Measurements from ENCODE around the gene BACH1. TPM values are rescaled to one million over a fixed set of nuclear protein-coding genes. Genes with fewer than 3 reads are reported as not detected.

Gene BACH1
- total and polyA plus RNA-seq, 4 donors = 9.2 to 106 (median 54.2) TPM

DNA sequence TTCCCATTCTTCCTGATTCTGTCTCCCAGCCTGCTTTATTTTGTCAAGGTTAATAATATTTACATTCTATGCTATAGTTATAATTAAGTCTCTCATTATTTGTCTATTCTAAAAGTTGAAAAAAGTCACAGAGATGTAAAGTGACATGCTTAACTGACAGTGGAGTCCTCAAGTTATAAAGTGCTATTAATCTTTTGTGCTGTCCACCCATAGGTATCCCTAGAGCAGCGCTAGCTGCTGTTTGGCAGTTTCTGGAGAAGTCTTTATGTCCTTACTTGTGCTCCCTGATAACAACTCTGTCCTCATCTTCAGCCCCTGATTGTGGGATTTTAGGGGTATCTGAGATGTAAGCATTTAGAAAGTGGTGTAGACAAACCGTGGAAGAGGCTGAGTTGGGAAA, 13.1 kb downstream of the BACH1 start:
- Histone ChIP-seq H3K9ac (ENCODE audit: insufficient read depth in 1 of 2, low read length in 2 of 2) (no peak overlapping the region), H3K4me1 (ENCODE audit: control insufficient read depth in 5 of 5, insufficient read depth in 5 of 5, low read length in 5 of 5) (peaks cover 4 to 18% (median 10%) of the 10 kb centered on the region in 5 donors), H3K36me3 (ENCODE audit: control insufficient read depth in 4 of 4, insufficient read depth in 4 of 4, low read length in 4 of 4) (peaks cover 0 to 6% (median 2%) of the 10 kb centered on the region in 4 donors), H3K4me3 (no peak overlapping the region), H3K27ac (ENCODE audit: low read depth in 1 of 2, low read length in 1 of 2) (no peak overlapping the region), H3K27me3 (ENCODE audit: control insufficient read depth in 3 of 3, insufficient read depth in 3 of 3, low read length in 2 of 3) (no peaks in the 10 kb centered on the region), H3K9me3 (ENCODE audit: control insufficient read depth in 4 of 4, insufficient read depth in 3 of 4, low read length in 3 of 4) (no peaks in the 10 kb centered on the region)
- 96 to 98% methylated on average over 2 of the region's 2 CpGs for WGBS, 2 donors
- DNase-seq (no peak), ATAC-seq (ENCODE audit: insufficient read depth, low FRiP score) (no peak)
- TF ChIP-seq, protein P1, sequence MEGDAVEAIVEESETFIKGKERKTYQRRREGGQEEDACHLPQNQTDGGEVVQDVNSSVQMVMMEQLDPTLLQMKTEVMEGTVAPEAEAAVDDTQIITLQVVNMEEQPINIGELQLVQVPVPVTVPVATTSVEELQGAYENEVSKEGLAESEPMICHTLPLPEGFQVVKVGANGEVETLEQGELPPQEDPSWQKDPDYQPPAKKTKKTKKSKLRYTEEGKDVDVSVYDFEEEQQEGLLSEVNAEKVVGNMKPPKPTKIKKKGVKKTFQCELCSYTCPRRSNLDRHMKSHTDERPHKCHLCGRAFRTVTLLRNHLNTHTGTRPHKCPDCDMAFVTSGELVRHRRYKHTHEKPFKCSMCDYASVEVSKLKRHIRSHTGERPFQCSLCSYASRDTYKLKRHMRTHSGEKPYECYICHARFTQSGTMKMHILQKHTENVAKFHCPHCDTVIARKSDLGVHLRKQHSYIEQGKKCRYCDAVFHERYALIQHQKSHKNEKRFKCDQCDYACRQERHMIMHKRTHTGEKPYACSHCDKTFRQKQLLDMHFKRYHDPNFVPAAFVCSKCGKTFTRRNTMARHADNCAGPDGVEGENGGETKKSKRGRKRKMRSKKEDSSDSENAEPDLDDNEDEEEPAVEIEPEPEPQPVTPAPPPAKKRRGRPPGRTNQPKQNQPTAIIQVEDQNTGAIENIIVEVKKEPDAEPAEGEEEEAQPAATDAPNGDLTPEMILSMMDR (IDR thresholded peaks at IDR 0.05; ENCODE audit: control extremely low read depth, extremely low read depth) = no peak

DNA sequence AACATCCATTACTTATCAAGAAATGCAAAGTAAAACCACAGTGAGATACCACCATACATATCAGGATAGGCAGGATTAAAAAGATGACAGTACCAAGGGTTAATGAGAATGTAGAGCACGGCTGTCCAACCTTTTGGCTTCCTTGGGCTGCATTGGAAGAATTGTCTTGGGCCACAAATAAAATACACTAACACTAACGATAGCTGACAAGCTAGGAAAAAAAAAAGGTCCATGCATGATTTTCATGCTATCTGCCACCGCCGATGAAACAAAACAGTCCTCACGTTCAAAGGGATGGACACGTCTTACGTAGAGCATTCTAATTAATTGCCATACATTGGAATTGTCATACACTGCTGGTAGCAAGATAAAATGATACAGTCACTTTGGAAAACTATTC, 14.3 kb downstream of the BACH1 start:
- TF ChIP-seq, protein P1 (IDR thresholded peaks at IDR 0.05; ENCODE audit: control extremely low read depth, extremely low read depth) = no peak
- H3K4me3 ChIP-seq = no peak overlapping the region
- ATAC-seq (ENCODE audit: insufficient read depth, low FRiP score) (no peak), DNase-seq (no peak)
- peaks cover 0 to 6% (median 2%) of the 10 kb centered on the region in 4 donors for H3K36me3 ChIP-seq (ENCODE audit: control insufficient read depth in 4 of 4, insufficient read depth in 4 of 4, low read length in 4 of 4)
- H3K9ac ChIP-seq (ENCODE audit: insufficient read depth in 1 of 2, low read length in 2 of 2) = no peak overlapping the region
- peaks cover 0 to 22% (median 7%) of the 10 kb centered on the region in 5 donors for H3K4me1 ChIP-seq (ENCODE audit: control insufficient read depth in 5 of 5, insufficient read depth in 5 of 5, low read length in 5 of 5)
- H3K27me3 ChIP-seq (ENCODE audit: control insufficient read depth in 3 of 3, insufficient read depth in 3 of 3, low read length in 2 of 3) = no peaks in the 10 kb centered on the region
- H3K9me3 ChIP-seq (ENCODE audit: control insufficient read depth in 4 of 4, insufficient read depth in 3 of 4, low read length in 3 of 4) = no peaks in the 10 kb centered on the region
- no peak overlapping the region for H3K27ac ChIP-seq (ENCODE audit: low read depth in 1 of 2, low read length in 1 of 2)
- 87 to 93% methylated on average over 7 of the region's 7 CpGs for WGBS, 2 donors

DNA sequence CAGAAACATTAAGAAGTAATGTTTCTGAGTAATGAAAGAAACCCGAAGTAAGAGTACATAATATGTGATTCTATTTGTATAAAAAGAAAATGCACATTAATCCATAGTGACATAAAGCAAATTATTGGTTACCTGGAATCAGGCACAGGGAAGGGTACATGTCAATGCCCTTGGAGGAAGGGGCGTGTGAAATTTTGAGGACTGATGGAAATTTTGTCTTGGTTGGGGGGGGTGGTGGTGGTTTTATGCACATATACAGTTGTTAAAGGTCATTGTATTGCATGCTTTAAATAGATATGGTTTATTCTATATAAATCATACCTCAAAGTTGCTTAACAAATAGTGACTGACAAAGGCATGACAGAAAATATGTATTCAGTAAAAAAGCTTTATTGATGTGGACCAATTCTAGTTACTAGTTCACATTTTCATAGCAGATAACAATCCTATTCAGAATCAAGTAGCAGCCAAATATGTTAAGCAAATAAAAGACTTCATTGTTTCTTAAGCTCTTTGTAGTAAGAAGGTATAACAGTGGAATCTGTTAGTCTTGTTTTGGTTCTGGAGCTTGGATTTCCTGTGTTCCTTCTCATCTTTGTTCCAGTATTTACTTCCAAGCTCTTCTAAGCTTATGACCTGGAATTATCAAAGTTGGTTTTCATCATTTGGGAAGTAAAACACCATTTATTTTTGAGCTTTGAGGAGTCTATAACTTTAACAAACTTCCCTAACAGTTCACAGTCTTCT, 15.1 kb downstream of the BACH1 start:
- ATAC-seq (ENCODE audit: insufficient read depth, low FRiP score) (no peak), DNase-seq (no peak)
- TF ChIP-seq, protein P1 (IDR thresholded peaks at IDR 0.05; ENCODE audit: control extremely low read depth, extremely low read depth) = no peak
- Histone ChIP-seq H3K27ac (ENCODE audit: low read depth in 1 of 2, low read length in 1 of 2) (no peak overlapping the region), H3K9me3 (ENCODE audit: control insufficient read depth in 4 of 4, insufficient read depth in 3 of 4, low read length in 3 of 4) (no peaks in the 10 kb centered on the region), H3K4me1 (ENCODE audit: control insufficient read depth in 5 of 5, insufficient read depth in 5 of 5, low read length in 5 of 5) (peaks cover 4 to 29% (median 11%) of the 10 kb centered on the region in 5 donors), H3K9ac (ENCODE audit: insufficient read depth in 1 of 2, low read length in 2 of 2) (no peak overlapping the region), H3K27me3 (ENCODE audit: control insufficient read depth in 3 of 3, insufficient read depth in 3 of 3, low read length in 2 of 3) (no peaks in the 10 kb centered on the region), H3K4me3 (no peak overlapping the region), H3K36me3 (ENCODE audit: control insufficient read depth in 4 of 4, insufficient read depth in 4 of 4, low read length in 4 of 4) (peaks cover 0 to 6% (median 2%) of the 10 kb centered on the region in 4 donors)
- WGBS, 2 donors = 96% methylated on average over 2 of the region's 2 CpGs
